ENCODE data around the gene ADK.

Gene ADK

GRCh38 chr10:74150990-74151878 lies at the start of gene ADK:
ADK (plus strand) TSS chr10:74151221; CDS start chr10:74151279, 58 bp downstream.
- Histone ChIP-seq H3K4me3 (ENCODE audit: low read depth, low read length) (peak within 1 kb of the TSS; percentile 84), H3K4me1 (peaks cover 3% of the 10 kb centered on the region)

GRCh38 chr10:74103560-74104258 lies 47.3 kb upstream of the ADK start:
- Histone ChIP-seq H2AFZ (no peak overlapping the region), H3K27me3 (ENCODE audit: control insufficient read depth, insufficient read depth, low read length) (no peaks in the 10 kb centered on the region), H3K9ac (no peak overlapping the region), H3K27ac (no peak overlapping the region), H3K4me1 (peaks cover 8% of the 10 kb centered on the region), H3K79me2 (no peaks in the 10 kb centered on the region), H3K36me3 (ENCODE audit: control insufficient read depth, insufficient read depth, low read length) (no peaks in the 10 kb centered on the region), H3K9me3 (ENCODE audit: control insufficient read depth, low read length) (no peaks in the 10 kb centered on the region), H3K4me3 (ENCODE audit: low read depth, low read length) (no peak overlapping the region), H3K4me2 (ENCODE audit: low read length) (no peak overlapping the region)
- no peak for TF ChIP-seq CTCF (IDR thresholded peaks at IDR 0.05)

More at GRCh38 chr10:74150990-74151878, at the start of gene ADK:
- TF ChIP-seq CTCF (IDR thresholded peaks at IDR 0.05) = peak; percentile 21
- Histone ChIP-seq H3K79me2 (peaks cover 26% of the 10 kb centered on the region), H3K9me3 (ENCODE audit: control insufficient read depth, low read length) (no peaks in the 10 kb centered on the region), H3K27me3 (ENCODE audit: control insufficient read depth, insufficient read depth, low read length) (no peaks in the 10 kb centered on the region), H2AFZ (peak within 1 kb of the TSS; percentile 97), H3K4me2 (ENCODE audit: low read length) (peak within 1 kb of the TSS; percentile 72), H3K9ac (peak within 1 kb of the TSS; percentile 40), H3K36me3 (ENCODE audit: control insufficient read depth, insufficient read depth, low read length) (no peaks in the 10 kb centered on the region), H3K27ac (peak within 1 kb of the TSS; percentile 95)

- Histone ChIP-seq H3K36me3 (ENCODE audit: control insufficient read depth, insufficient read depth, low read length) (no peaks in the 10 kb centered on the region), H3K79me2 (no peaks in the 10 kb centered on the region)
These were observed 46.5 kb upstream of the ADK start for GRCh38 chr10:74104480-74104879.

GRCh38 chr10:74104996-74105395 lies 46.0 kb upstream of the ADK start:
- Histone ChIP-seq H3K9me3 (ENCODE audit: control insufficient read depth, low read length) (no peaks in the 10 kb centered on the region), H3K4me1 (peaks cover 13% of the 10 kb centered on the region), H3K4me3 (ENCODE audit: low read depth, low read length) (no peak overlapping the region), H3K9ac (no peak overlapping the region), H3K27ac (no peak overlapping the region), H2AFZ (no peak overlapping the region), H3K4me2 (ENCODE audit: low read length) (no peak overlapping the region), H3K79me2 (no peaks in the 10 kb centered on the region), H3K36me3 (ENCODE audit: control insufficient read depth, insufficient read depth, low read length) (no peaks in the 10 kb centered on the region), H3K27me3 (ENCODE audit: control insufficient read depth, insufficient read depth, low read length) (no peaks in the 10 kb centered on the region)
- TF ChIP-seq CTCF (IDR thresholded peaks at IDR 0.05) = no peak

More at GRCh38 chr10:74104480-74104879, 46.5 kb upstream of the ADK start:
- no peak for TF ChIP-seq CTCF (IDR thresholded peaks at IDR 0.05)
- H3K4me2 ChIP-seq (ENCODE audit: low read length) = no peak overlapping the region
- H3K9ac ChIP-seq = no peak overlapping the region
- no peak overlapping the region for H3K4me3 ChIP-seq (ENCODE audit: low read depth, low read length)
- H3K27ac ChIP-seq = no peak overlapping the region
- no peaks in the 10 kb centered on the region for H3K27me3 ChIP-seq (ENCODE audit: control insufficient read depth, insufficient read depth, low read length)
- no peak overlapping the region for H2AFZ ChIP-seq
- H3K9me3 ChIP-seq (ENCODE audit: control insufficient read depth, low read length) = no peaks in the 10 kb centered on the region
- H3K4me1 ChIP-seq = peaks cover 8% of the 10 kb centered on the region

Measured in parathyroid adenoma (tissue), 2 donors.